Ovary (tissue), 3 donors: ENCODE measurements around the gene JMJD6.

Experiments used
- EP300 ChIP-seq: sonication (generic); formaldehyde crosslinking; IDR thresholded peaks from one replicate; pipeline ENCODE4 v1.6.1; 2017; ENCODE audit warnings: antibody characterized with exemption
- POLR2A ChIP-seq: fragments of 450-650 bp; IDR thresholded peaks from one replicate; pipeline ENCODE4 v1.6.1; 2017; ENCODE audit warnings: antibody characterized with exemption, mild to moderate bottlenecking, moderate library complexity
- TF ChIP-seq, protein P1 (sequence below), 3 donors: fragments of 450-650 bp in 2 of 3; fragments of 200-600 bp in 1 of 3; IDR thresholded peaks; one replicate each; pipeline versions ENCODE4 v1.5.1 to v1.8.0; 2016 to 2022; ENCODE audit warnings: antibody characterized with exemption in 3 of 3, mild to moderate bottlenecking in 1 of 3
- donor health status: DM: no; HTN: no; CAD: no.

DNA sequence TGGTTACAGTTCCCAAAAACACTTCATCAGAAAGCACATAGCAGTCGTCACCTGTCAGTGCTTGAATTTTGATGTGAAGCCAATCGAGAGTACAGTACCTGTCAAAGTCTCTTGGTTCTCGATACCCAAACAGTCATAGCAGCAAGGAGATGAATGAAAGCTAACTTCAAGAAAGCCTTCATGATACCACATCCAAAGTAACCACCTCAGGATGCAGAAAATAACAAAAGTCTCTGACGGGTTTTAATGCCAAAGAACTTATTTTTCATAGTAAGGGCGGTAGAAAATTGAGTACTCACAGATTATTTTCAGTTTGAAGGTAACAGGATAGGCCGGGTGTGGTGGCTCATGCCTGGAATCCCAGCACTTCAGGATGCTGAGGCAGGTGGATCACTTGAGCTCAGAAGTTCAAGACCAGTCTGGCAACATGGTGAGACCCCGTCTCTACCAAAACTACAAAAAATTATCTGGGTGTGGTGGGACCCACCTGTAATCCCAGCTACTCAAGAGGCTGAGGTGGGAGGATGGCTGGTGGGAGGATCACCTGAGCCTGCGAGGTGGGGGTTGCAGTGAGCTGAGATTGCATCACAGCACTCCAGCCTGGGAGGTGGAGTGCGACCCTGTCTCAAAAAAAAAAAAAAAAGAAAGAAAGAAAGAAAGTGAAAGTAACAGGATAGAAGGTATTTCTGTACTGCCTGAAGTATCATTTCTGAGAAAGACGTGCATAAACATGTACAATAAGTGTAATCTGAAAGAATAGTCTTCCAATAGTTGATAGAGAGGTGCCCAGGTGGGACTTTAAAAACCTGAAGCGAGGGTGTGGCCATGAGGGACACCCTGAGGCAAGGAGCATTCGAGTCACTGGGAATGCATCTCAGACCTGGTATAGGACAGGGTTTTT lies 26.9 kb upstream of the JMJD6 start:
- TF ChIP-seq, protein P1, sequence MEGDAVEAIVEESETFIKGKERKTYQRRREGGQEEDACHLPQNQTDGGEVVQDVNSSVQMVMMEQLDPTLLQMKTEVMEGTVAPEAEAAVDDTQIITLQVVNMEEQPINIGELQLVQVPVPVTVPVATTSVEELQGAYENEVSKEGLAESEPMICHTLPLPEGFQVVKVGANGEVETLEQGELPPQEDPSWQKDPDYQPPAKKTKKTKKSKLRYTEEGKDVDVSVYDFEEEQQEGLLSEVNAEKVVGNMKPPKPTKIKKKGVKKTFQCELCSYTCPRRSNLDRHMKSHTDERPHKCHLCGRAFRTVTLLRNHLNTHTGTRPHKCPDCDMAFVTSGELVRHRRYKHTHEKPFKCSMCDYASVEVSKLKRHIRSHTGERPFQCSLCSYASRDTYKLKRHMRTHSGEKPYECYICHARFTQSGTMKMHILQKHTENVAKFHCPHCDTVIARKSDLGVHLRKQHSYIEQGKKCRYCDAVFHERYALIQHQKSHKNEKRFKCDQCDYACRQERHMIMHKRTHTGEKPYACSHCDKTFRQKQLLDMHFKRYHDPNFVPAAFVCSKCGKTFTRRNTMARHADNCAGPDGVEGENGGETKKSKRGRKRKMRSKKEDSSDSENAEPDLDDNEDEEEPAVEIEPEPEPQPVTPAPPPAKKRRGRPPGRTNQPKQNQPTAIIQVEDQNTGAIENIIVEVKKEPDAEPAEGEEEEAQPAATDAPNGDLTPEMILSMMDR (IDR thresholded peaks at IDR 0.05): no peak
- TF ChIP-seq POLR2A (no peak), EP300 (no peak)
